Prostate gland (tissue), 2 donors: ENCODE data around the gene FHL1.

Experiments used
- POLR2A ChIP-seq: fragments of 450-650 bp; IDR thresholded peaks from one replicate; pipeline ENCODE4 v1.6.1; 2016; ENCODE audit warnings: antibody characterized with exemption, mild to moderate bottlenecking
- TF ChIP-seq, protein P1 (sequence below), 4 experiments: fragments of 200-600 bp in 2 of 4; fragments of 450-650 bp in 2 of 4; sonication (generic) in 2 of 4; IDR thresholded peaks; 1 replicate in 3 of 4; 2 replicates in 1 of 4; pipeline ENCODE4 v1.5.1; 2016 to 2019; ENCODE audit warnings: antibody characterized with exemption in 4 of 4, mild to moderate bottlenecking in 2 of 4, moderate library complexity in 2 of 4

DNA sequence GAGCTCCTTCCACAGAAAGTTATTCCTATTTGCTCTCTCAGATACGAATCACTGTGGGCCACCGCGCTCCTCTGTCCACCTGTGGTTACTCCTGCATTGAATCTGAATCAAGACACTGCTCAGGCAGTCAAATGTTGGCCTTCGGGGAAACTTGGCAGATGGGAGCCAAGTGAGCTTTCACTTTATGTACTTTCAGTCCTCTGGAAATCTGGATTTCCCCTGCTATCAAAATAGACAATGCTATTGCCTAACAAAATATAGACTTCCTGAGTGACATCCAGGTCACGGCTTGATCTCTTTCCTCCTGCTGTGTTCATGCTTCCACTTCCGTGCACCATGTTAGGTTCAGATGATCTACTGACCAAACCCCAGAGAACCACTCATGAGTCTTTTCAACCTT is 43.8 kb downstream of the FHL1 start:
- TF ChIP-seq, protein P1, sequence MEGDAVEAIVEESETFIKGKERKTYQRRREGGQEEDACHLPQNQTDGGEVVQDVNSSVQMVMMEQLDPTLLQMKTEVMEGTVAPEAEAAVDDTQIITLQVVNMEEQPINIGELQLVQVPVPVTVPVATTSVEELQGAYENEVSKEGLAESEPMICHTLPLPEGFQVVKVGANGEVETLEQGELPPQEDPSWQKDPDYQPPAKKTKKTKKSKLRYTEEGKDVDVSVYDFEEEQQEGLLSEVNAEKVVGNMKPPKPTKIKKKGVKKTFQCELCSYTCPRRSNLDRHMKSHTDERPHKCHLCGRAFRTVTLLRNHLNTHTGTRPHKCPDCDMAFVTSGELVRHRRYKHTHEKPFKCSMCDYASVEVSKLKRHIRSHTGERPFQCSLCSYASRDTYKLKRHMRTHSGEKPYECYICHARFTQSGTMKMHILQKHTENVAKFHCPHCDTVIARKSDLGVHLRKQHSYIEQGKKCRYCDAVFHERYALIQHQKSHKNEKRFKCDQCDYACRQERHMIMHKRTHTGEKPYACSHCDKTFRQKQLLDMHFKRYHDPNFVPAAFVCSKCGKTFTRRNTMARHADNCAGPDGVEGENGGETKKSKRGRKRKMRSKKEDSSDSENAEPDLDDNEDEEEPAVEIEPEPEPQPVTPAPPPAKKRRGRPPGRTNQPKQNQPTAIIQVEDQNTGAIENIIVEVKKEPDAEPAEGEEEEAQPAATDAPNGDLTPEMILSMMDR (IDR thresholded peaks at IDR 0.05), result no peak
- no peak for TF ChIP-seq POLR2A
